Activated naive CD4-positive, alpha-beta T cell treated with anti-CD3 and anti-CD28 coated beads, Interleukin-2, amount 10 ng/mL, durations not matched to agents 7 days and 5 days (primary cell): Measurements from ENCODE around the gene NUP210.

ENCODE experiments used
- CTCF ChIA-PET: fragments of 350-600 bp; sonication (Branson Sonifier 250); formaldehyde crosslinking; loops from one replicate; lab custom pipeline; 2021; ENCODE audit warnings: antibody characterized with exemption; lab: Charles Lee
- DNase-seq: peaks from one replicate; pipeline ENCODE4 v3.0.0-alpha.2; 2020
- H3K27ac Mint-ChIP-seq: one replicate; pipeline ENCODE4 v1.8.0; 2021; ENCODE audit warnings: mild to moderate bottlenecking, moderate library complexity, mixed read lengths
- H3K27me3 Mint-ChIP-seq: one replicate; pipeline ENCODE4 v1.8.0; 2021; ENCODE audit warnings: mild to moderate bottlenecking, mixed read lengths
- H3K36me3 Mint-ChIP-seq: one replicate; pipeline ENCODE4 v1.8.0; 2021; ENCODE audit warnings: mixed read lengths
- H3K4me1 Mint-ChIP-seq: one replicate; pipeline ENCODE4 v1.8.0; 2021; ENCODE audit warnings: mixed read lengths
- H3K4me3 Mint-ChIP-seq: one replicate; pipeline ENCODE4 v1.8.0; 2021; ENCODE audit warnings: mild to moderate bottlenecking, moderate library complexity, mixed read lengths
- H3K9me3 Mint-ChIP-seq: one replicate; pipeline ENCODE4 v1.8.0; 2021; ENCODE audit warnings: mixed read lengths

The NUP210 gene

DNA sequence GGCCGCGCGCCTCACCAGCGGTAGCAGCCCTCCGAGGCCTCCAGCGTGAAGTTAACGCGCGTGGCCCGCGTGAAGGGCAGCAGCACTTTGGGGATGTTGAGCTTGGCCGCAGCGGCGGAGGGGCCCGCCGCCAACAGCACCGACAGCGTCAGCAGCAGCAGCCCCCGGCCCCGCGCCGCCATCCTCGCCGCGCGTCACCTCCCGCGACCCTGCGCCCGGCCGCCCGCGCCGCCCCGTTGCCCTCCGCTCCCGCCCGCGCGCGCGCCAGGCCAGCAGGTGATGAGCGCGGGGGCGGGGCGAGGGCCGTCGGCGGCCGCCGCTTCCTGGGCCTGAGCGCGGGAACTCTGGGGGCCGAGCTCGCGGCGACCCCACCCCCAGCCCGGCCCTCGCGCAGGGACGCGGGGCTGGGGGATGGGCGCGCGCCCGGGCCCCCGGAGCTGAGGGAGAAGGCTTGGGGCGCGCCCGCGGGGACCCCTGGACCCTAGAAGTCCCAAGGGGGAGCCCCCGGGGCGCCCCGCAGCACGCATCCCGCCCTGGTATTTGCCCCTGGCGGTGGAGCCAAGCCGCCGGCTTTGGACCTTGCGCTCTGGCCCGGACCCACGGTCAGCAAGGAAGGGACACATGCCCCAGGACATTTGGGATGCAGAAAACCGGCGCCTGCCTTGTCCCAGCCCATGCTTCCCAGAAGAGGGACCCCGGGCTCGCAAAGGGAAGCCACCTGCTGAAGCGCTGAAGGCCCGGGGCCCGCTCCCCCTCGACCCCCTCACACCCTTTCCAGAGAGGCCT lies at the start of gene NUP210:
NUP210 (minus strand) TSS at position 278 of the 786 bp plus-strand sequence; CDS start at position 182, 96 bp downstream.
- CTCF ChIA-PET, result interaction anchor here (0.7 to 1.3 kb wide), 4 partner anchors 8 to 74 kb away, joined by 3 to 7 read pairs (median 3); no protein-coding TSS in a partner anchor
- Mint-ChIP-seq H3K36me3 (peaks cover 28% of the 10 kb centered on the region), H3K9me3 (no peaks in the 10 kb centered on the region), H3K27ac (peak within 1 kb of the TSS; percentile 99), H3K4me1 (peaks cover 77% of the 10 kb centered on the region), H3K27me3 (no peaks in the 10 kb centered on the region), H3K4me3 (peak within 1 kb of the TSS; percentile 89)
- peak; percentile 78 for DNase-seq

DNA sequence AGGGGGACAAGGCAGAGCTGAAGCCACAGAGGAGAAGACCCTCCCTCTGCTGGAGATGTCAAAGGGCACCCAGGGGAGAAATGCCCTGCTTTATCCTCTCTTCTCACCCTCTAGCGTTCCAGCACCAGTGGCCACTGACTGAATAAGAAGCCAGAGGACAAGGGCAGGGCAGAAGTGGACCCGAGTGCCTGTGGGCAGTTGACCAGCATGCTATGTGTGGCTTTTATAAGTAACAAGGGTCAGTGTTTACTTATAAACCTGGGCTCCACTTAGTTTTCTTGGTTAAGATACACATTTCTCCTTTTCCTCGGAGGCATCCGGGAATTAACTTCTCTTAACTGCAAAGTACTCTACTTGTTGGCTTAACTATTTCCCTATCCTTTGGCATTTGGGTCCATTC lies 46.7 kb upstream of the NUP210 start:
- CTCF ChIA-PET, result interaction anchor here (1.4 to 2.0 kb wide), 2 partner anchors 14 to 375 kb away, joined by 4 to 6 read pairs; no protein-coding TSS in a partner anchor
- Mint-ChIP-seq H3K36me3 (no peaks in the 10 kb centered on the region), H3K27ac (no peak overlapping the region), H3K9me3 (no peaks in the 10 kb centered on the region), H3K4me1 (no peaks in the 10 kb centered on the region), H3K27me3 (peaks cover 58% of the 10 kb centered on the region), H3K4me3 (no peak overlapping the region)
- DNase-seq, result no peak

DNA sequence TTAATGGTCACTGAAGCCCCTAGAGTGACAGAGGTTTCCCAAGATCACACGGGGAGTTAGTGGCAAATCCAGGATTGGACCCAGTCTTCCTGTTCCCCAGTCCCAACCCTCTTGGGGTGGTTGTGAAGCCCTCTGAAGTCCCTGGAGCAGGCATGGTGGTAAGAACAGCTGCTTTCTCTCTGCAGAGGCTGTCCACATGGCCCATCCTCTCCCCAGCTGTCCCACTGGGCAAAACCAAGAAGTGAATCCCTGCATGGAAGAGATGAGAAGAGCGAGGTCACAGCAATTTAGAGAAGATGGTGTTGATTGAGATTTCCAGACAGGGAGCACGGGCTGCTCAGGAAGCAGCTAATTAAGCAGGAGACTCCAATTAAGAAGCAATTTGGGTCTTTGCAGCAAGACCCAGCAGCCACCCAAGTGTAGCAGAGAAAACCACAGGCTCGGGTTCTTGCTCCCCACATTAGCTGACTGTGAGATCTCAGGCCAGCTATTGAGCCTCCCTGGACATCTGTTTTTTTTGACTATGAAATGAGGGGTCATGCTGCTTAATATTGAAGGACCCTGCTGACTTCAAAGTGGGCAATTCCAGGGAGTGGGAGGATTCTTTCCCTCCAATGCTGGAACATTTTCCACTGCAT lies 45.2 kb upstream of the NUP210 start:
- H3K27ac Mint-ChIP-seq, result no peak overlapping the region
- DNase-seq, result no peak
- H3K4me1 Mint-ChIP-seq, result peaks cover 3% of the 10 kb centered on the region
- no peaks in the 10 kb centered on the region for H3K9me3 Mint-ChIP-seq
- no peaks in the 10 kb centered on the region for H3K36me3 Mint-ChIP-seq
- peaks cover 52% of the 10 kb centered on the region for H3K27me3 Mint-ChIP-seq
- CTCF ChIA-PET, result no interaction called here
- no peak overlapping the region for H3K4me3 Mint-ChIP-seq

DNA sequence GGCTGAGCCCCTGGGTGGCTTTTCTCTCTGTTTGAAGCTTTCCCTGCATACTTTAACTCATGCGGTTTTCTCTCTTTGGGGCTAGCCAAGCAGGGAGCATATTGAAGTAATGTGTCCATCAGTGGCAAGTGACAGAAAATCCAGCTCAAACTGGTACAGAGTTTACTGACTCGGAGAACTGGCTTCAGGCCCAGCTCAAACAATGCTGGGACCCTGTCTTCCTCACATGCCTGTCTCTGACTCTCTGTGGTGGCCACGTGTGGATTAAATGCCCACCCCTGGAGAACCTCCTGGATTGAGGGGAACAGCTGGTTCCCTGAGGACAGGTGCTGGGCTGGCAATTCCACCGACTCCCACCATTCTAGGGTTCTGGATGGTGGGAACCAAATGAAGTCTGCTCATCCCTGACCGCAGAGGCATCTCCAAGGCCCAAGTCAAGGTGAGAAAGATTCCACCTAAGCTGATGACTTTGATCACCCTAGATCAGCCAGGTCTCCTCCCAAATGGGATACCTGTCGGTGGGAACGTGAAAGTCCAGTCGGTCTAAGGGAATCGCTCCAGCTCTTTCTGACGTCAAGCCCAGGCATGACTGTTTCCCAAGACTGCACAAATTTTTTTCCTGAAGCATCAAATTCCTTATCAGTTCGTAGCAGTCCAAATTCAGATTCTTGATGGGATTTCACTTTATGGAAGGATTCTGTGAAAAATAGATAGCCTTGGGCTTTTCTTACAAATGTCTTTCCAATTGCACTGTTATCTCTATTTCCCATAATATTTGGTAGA lies 43.7 kb upstream of the NUP210 start:
- H3K4me1 Mint-ChIP-seq, result peaks cover 3% of the 10 kb centered on the region
- no peaks in the 10 kb centered on the region for H3K36me3 Mint-ChIP-seq
- no peak overlapping the region for H3K27ac Mint-ChIP-seq
- CTCF ChIA-PET, result interaction anchor here (0.8 to 4.5 kb wide), 6 partner anchors 8 to 372 kb away, joined by 3 to 36 read pairs (median 5); no protein-coding TSS in a partner anchor
- peaks cover 61% of the 10 kb centered on the region for H3K27me3 Mint-ChIP-seq
- H3K4me3 Mint-ChIP-seq, result no peak overlapping the region
- no peaks in the 10 kb centered on the region for H3K9me3 Mint-ChIP-seq
- DNase-seq, result no peak

DNA sequence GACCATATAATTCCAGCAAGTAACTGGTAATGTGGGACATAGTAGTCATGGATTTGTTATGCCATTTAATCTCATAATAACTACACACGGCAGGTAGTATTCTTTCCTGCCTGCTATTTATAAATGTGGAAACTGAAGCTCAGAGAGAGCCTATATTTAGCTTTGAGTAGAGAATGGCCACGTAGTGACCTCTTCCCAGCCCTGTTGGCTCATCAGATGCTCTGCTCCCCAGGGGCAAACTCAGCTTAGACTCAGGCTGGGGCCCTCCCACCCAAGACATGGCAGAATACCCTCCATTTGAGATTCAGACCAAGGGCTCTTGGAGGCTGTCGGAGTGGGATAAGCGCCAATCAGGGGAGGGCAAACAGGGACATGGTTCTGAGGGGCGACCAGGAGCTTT lies 42.7 kb upstream of the NUP210 start:
- H3K9me3 Mint-ChIP-seq, result no peaks in the 10 kb centered on the region
- H3K27ac Mint-ChIP-seq, result no peak overlapping the region
- H3K36me3 Mint-ChIP-seq, result no peaks in the 10 kb centered on the region
- CTCF ChIA-PET, result interaction anchor here (0.6 to 4.5 kb wide), 8 partner anchors 9 to 722 kb away, joined by 3 to 36 read pairs (median 5); no protein-coding TSS in a partner anchor
- peaks cover 61% of the 10 kb centered on the region for H3K27me3 Mint-ChIP-seq
- DNase-seq, result no peak
- H3K4me3 Mint-ChIP-seq, result no peak overlapping the region
- peaks cover 3% of the 10 kb centered on the region for H3K4me1 Mint-ChIP-seq

DNA sequence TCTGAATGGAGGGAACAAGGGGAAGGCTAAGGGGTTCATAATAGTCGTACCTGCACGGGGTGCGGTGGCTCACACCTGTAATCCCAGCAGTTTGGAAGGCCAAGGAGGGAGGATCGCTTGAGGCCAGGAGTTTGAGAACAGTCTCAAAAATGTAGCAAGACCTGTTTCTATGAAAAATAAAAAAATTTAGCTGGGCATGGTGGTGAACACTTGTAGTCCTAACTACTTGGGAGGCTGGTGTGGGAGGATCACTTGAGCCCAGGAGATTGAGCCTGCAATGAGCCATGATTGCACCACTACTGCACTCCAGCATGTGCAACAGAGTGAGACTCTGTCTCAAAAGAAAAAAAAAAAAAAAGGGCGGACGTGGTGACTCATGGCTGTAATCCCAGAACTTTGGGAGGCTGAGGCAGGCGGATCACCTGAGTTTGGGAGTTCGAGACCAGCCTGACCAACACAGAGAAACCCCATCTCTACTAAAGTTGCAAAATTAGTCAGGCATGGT lies 42.1 kb upstream of the NUP210 start:
- Mint-ChIP-seq H3K36me3 (no peaks in the 10 kb centered on the region), H3K27me3 (peaks cover 65% of the 10 kb centered on the region), H3K4me1 (peaks cover 3% of the 10 kb centered on the region), H3K4me3 (no peak overlapping the region), H3K9me3 (no peaks in the 10 kb centered on the region), H3K27ac (no peak overlapping the region)
- CTCF ChIA-PET, result interaction anchor here (0.6 to 4.5 kb wide), 20 partner anchors 9 to 722 kb away, joined by 3 to 36 read pairs (median 4); no protein-coding TSS in a partner anchor
- DNase-seq, result no peak

DNA sequence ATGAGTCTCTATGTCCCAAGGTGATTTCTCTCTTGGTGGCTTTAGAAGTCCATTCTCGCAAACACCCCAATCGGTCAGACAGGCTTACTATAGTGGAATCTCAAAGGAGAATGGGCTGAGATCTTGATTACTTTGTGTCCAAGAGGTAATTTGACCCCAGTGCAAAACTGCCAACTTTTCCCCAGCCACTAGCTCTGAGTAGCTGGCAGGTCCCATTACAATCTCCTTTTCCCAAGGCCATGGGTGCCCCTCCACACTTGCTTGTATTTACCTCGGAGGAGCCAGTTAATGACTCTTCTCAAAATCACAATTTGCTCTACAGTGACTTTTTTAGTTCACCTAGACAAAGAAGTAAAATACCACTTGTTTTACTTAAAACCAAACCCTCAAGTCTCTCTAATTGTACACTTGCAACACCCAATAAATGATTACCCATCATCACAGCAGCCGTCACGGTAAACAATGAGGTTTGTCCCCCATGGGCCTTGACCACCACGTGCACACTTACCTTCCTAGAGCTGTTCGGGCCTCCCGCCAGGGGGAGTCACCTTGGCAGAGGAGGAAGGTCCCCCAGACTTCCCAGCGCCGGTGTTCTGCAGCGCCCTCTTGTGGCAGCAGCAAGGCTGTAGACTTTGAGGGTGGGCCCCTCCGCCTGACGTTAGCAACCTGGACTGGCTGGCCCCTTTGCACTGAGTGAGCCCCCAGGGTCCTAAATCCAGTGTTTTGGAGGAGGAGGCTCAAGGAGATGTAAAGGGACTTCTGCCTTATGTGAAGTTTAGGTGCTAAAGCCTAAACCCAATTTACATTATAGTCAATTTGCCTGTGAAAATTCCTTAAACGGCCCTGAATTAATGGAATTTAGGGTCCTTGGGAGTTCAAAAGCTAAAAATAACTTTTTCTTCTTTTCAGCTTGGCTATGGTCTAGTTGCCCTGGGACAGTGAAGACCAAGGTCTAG lies 41.3 kb upstream of the NUP210 start:
- Mint-ChIP-seq H3K27ac (no peak overlapping the region), H3K9me3 (no peaks in the 10 kb centered on the region), H3K4me1 (peaks cover 3% of the 10 kb centered on the region), H3K4me3 (no peak overlapping the region), H3K36me3 (no peaks in the 10 kb centered on the region), H3K27me3 (peaks cover 61% of the 10 kb centered on the region)
- DNase-seq, result peak; percentile 86
- CTCF ChIA-PET, result interaction anchor here (0.6 to 4.5 kb wide), 25 partner anchors 9 to 370 kb away, joined by 3 to 36 read pairs (median 4); partner anchors contain the start of gene NUP210

DNA sequence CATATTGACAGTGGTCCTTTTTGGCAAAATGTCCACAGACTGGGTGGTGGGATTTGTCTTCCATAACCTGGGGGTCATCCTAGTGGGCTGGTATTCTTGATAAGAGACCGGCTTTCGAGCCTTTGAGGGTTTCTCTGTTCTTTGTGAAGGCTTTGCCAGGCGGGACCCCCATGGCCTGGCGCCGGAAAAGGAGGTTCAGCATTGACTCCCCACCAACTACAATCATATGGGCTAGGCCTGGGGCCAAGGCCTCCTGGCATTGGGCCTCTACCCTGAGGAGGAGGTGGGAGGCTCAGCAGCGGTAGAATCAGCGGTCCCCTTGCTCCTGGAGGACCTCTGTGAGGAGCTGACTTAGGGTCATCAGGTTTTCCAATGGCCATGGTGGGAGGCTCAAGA lies 40.2 kb upstream of the NUP210 start:
- H3K27ac Mint-ChIP-seq, result no peak overlapping the region
- peaks cover 3% of the 10 kb centered on the region for H3K4me1 Mint-ChIP-seq

DNA sequence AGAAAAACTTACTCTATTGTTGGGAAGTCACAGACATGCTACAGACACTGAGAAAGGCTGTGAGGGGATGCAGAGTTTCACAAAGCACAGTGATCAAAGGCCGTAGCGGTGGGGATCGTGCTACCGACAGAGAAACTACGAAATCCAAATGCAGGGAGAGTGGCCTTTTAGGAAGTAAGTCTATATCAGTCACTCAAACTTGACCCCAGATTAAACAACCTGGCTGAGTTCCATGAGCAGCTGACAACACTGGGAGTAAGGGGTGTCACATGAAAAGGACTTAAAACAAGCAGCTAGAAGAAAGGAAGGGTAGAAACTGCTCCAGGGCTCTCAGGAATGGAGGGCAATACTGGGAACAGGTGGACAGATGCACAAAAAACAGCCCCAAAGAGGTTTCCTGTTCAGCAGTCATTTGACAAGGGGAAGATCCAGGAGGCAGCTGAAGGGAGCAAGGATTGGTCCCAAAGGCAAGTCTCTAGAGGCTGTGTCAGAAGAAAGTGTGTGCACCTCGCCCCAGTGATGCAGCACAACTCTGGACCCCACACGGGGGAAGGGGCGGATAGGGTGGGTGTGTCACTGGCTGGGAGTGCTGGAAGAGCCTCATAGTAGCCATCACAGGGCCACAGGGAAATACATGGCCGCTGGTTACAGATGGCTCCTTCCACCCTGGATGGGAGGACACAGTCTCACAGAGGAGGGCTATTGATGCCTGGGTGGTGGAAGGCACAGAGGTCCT lies 39.7 kb upstream of the NUP210 start:
- no peak for DNase-seq
- no peaks in the 10 kb centered on the region for H3K9me3 Mint-ChIP-seq
- peaks cover 3% of the 10 kb centered on the region for H3K4me1 Mint-ChIP-seq
- peaks cover 50% of the 10 kb centered on the region for H3K27me3 Mint-ChIP-seq
- no peaks in the 10 kb centered on the region for H3K36me3 Mint-ChIP-seq
- H3K4me3 Mint-ChIP-seq, result no peak overlapping the region
- CTCF ChIA-PET, result interaction anchor here (0.5 to 2.5 kb wide), 6 partner anchors 7 to 323 kb away, joined by 3 to 13 read pairs (median 4); no protein-coding TSS in a partner anchor
- no peak overlapping the region for H3K27ac Mint-ChIP-seq

More for the DNA sequence above, 40.2 kb upstream of the NUP210 start:
- no peak overlapping the region for H3K4me3 Mint-ChIP-seq
- CTCF ChIA-PET, result interaction anchor here (0.6 to 4.5 kb wide), 12 partner anchors 8 to 369 kb away, joined by 3 to 36 read pairs (median 4); partner anchors contain the start of gene NUP210
- no peaks in the 10 kb centered on the region for H3K36me3 Mint-ChIP-seq
- H3K9me3 Mint-ChIP-seq, result no peaks in the 10 kb centered on the region
- no peak for DNase-seq
- peaks cover 54% of the 10 kb centered on the region for H3K27me3 Mint-ChIP-seq

DNA sequence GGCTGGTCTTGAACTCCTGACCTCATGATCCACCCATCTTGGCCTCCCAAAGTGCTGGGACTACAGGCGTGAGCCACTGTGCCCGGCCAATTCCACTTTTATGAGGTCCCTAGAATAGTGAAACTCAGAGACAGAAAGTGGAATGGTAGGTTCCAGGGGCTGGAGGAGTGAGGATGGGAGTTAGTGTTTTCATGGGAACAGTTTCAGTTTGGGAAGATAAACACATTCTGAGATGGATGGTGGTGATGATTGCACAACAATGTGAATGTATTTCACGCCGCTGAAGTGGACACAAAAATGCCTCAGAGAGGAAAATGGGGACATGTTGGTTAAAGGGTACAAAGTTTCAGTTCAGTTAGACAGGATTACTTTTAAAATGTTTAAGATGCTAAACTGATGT lies 37.5 kb upstream of the NUP210 start:
- no peak overlapping the region for H3K27ac Mint-ChIP-seq
- H3K9me3 Mint-ChIP-seq, result no peaks in the 10 kb centered on the region
- H3K36me3 Mint-ChIP-seq, result no peaks in the 10 kb centered on the region
- H3K27me3 Mint-ChIP-seq, result peaks cover 33% of the 10 kb centered on the region
- CTCF ChIA-PET, result no interaction called here
- H3K4me3 Mint-ChIP-seq, result no peak overlapping the region
- no peak for DNase-seq
- H3K4me1 Mint-ChIP-seq, result peaks cover 6% of the 10 kb centered on the region

DNA sequence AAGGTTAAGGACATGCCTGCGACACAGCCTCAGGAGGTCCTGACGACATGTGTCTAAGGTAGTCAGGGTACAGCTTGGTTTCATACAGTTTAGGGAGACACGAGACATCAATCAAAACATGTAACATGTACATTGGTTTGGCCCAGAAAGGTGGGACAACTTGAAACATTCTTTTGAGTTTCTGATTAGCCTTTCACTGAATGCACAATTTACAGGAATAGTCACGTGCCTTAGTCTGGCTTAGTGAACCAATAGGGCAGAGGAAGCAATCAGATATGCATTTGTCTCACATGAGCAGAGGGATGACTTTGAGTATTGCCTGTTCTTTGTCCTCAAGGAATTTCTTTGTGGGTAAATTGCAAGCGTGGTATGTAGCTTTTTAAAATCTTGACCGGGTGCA lies 35.5 kb upstream of the NUP210 start:
- DNase-seq, result no peak
- Mint-ChIP-seq H3K36me3 (no peaks in the 10 kb centered on the region), H3K9me3 (no peaks in the 10 kb centered on the region), H3K4me1 (peaks cover 19% of the 10 kb centered on the region), H3K27ac (no peak overlapping the region), H3K4me3 (no peak overlapping the region), H3K27me3 (peaks cover 24% of the 10 kb centered on the region)
- CTCF ChIA-PET, result interaction anchor here (0.6 to 2.8 kb wide), 4 partner anchors 28 to 363 kb away, joined by 3 to 10 read pairs (median 6); no protein-coding TSS in a partner anchor
